Esophagus muscularis mucosa (tissue), 4 donors: ENCODE measurements around the gene ERC2. TPM values are rescaled to one million over a fixed set of nuclear protein-coding genes. Genes with fewer than 3 reads are reported as not detected.
A peak's percentile ranks its signal among the peaks of the same experiment; 100 is the strongest.

Source experiments
- DNase-seq: peaks from one replicate; pipeline ENCODE4 v3.0.0-alpha.2; 2017; ENCODE audit errors: extremely low spot score
- H3K27ac ChIP-seq, 4 donors: fragments of 200-600 bp; sonication (generic); replicated peaks in 1 of 4; 1 replicate in 3 of 4; 2 replicates in 1 of 4; pipeline ENCODE4 v1.5.1; 2016 to 2019; ENCODE audit warnings: mild to moderate bottlenecking in 1 of 4
- H3K27me3 ChIP-seq, 4 donors: fragments of 200-600 bp; sonication (generic); one replicate each; pipeline versions ENCODE4 v1.5.1 to v1.6.0; 2016 to 2019
- H3K36me3 ChIP-seq, 4 donors: fragments of 200-600 bp; sonication (generic); one replicate each; pipeline ENCODE4 v1.5.1; 2016 to 2019
- H3K4me1 ChIP-seq, 4 donors: fragments of 200-600 bp; sonication (generic); one replicate each; pipeline ENCODE4 v1.5.1; 2016 to 2019
- H3K4me3 ChIP-seq, 4 donors: fragments of 200-600 bp; sonication (generic); 1 replicate in 2 of 4; 2 replicates in 2 of 4; pipeline ENCODE4 v1.5.1; 2016 to 2019; ENCODE audit warnings: mild to moderate bottlenecking in 4 of 4, moderate library complexity in 1 of 4
- H3K9me3 ChIP-seq, 4 donors: fragments of 200-600 bp; sonication (generic); 1 replicate in 3 of 4; 2 replicates in 1 of 4; pipeline ENCODE4 v1.5.1; 2016 to 2019
- CTCF ChIP-seq, 3 experiments: fragments of 200-600 bp in 2 of 3; fragments of 450-650 bp in 1 of 3; sonication (generic) in 2 of 3; IDR thresholded peaks; one replicate each; pipeline ENCODE4 v1.5.1; 2017 to 2019; ENCODE audit warnings: antibody characterized with exemption in 3 of 3, mild to moderate bottlenecking in 2 of 3, moderate library complexity in 1 of 3
- EP300 ChIP-seq: sonication (generic); formaldehyde crosslinking; IDR thresholded peaks from one replicate; pipeline ENCODE4 v1.6.1; 2017; ENCODE audit warnings: antibody characterized with exemption
- POLR2A ChIP-seq: fragments of 450-650 bp; IDR thresholded peaks from one replicate; pipeline ENCODE4 v1.6.1; 2017; ENCODE audit warnings: antibody characterized with exemption, moderate library complexity, mild to moderate bottlenecking, low read depth
- POLR2AphosphoS5 ChIP-seq, 2 donors: sonication (generic); formaldehyde crosslinking; IDR thresholded peaks; one replicate each; pipeline ENCODE4 v1.6.1; 2017; ENCODE audit warnings: antibody characterized with exemption in 2 of 2
- WGBS: methylation state at CpG from one replicate; pipeline ENCODE4 v1.1.5; 2018; 5-methylcytosine and 5-hydroxymethylcytosine counted together
- intact Hi-C: fragments of 100-400 bp; cut with DNase I; formaldehyde crosslinking; loops from one replicate; pipeline ENCODE4 v1.15.1; 2023
- total RNA-seq, 4 donors: library from RNA; depleted of rRNA; stranded (reverse); fragments of >200 nt; gene quantifications; one replicate each; pipeline versions ENCODE4 v1.1.0 to v1.2.1, GENCODE V29; 2016

The ERC2 gene
- total RNA-seq, 4 donors from 2014 or later = 0.42 to 2.0 (median 1.5) TPM

GRCh38 chr3:56125358-56126005 lies 342.8 kb downstream of the ERC2 start:
- peaks cover 0 to 6% (median 0%) of the 10 kb centered on the region in 4 donors for H3K4me1 ChIP-seq
- H3K9me3 ChIP-seq = no peaks in the 10 kb centered on the region
- intact Hi-C loops = no loop called here
- H3K27ac ChIP-seq = no peak overlapping the region
- H3K27me3 ChIP-seq = no peaks in the 10 kb centered on the region
- TF ChIP-seq POLR2AphosphoS5 (IDR thresholded peaks at IDR 0.05) (peak; percentile 18 to 45), CTCF (IDR thresholded peaks at IDR 0.05) (no peak)
- no peaks in the 10 kb centered on the region for H3K36me3 ChIP-seq
- no peak overlapping the region for H3K4me3 ChIP-seq
- 38% methylated on average over 5 of the region's 5 CpGs for WGBS
- no peak for DNase-seq

- no peaks in the 10 kb centered on the region for H3K27me3 ChIP-seq
- 70% methylated on average over 1 of the region's 1 CpG for WGBS
- no peak for DNase-seq
- H3K4me3 ChIP-seq = no peak overlapping the region
- H3K36me3 ChIP-seq = no peaks in the 10 kb centered on the region
- no peak overlapping the region for H3K27ac ChIP-seq
- TF ChIP-seq POLR2AphosphoS5 (IDR thresholded peaks at IDR 0.05) (no peak), CTCF (IDR thresholded peaks at IDR 0.05) (no peak), EP300 (no peak), POLR2A (no peak)
- peaks cover 0 to 6% (median 0%) of the 10 kb centered on the region in 4 donors for H3K4me1 ChIP-seq
- intact Hi-C loops = no loop called here
- H3K9me3 ChIP-seq = no peaks in the 10 kb centered on the region
Measured at GRCh38 chr3:56124546-56124945, 343.7 kb downstream of the ERC2 start.

GRCh38 chr3:56123487-56123886 lies 344.8 kb downstream of the ERC2 start:
- H3K9me3 ChIP-seq = no peaks in the 10 kb centered on the region
- no peak overlapping the region for H3K4me3 ChIP-seq
- H3K4me1 ChIP-seq = peaks cover 0 to 6% (median 0%) of the 10 kb centered on the region in 4 donors
- TF ChIP-seq POLR2AphosphoS5 (IDR thresholded peaks at IDR 0.05) (no peak), POLR2A (no peak), CTCF (IDR thresholded peaks at IDR 0.05) (no peak), EP300 (no peak)
- no peak overlapping the region for H3K27ac ChIP-seq
- H3K36me3 ChIP-seq = no peaks in the 10 kb centered on the region
- H3K27me3 ChIP-seq = no peaks in the 10 kb centered on the region
- no peak for DNase-seq
- 94% methylated on average over 3 of the region's 3 CpGs for WGBS
- intact Hi-C loops = no loop called here

- TF ChIP-seq CTCF (IDR thresholded peaks at IDR 0.05) = no peak
- TF ChIP-seq EP300 = no peak
- no peak for TF ChIP-seq POLR2AphosphoS5 (IDR thresholded peaks at IDR 0.05)
- no peak for TF ChIP-seq POLR2A
- Histone ChIP-seq H3K36me3 (no peaks in the 10 kb centered on the region), H3K4me3 (no peak overlapping the region), H3K9me3 (no peaks in the 10 kb centered on the region), H3K27ac (no peak overlapping the region), H3K27me3 (no peaks in the 10 kb centered on the region), H3K4me1 (peaks cover 0 to 6% (median 0%) of the 10 kb centered on the region in 4 donors)
- intact Hi-C loops = no loop called here
- DNase-seq = no peak
- WGBS = 81% methylated on average over 2 of the region's 2 CpGs
Measured at GRCh38 chr3:56122911-56123310, 345.4 kb downstream of the ERC2 start.

GRCh38 chr3:56121716-56122115 lies 346.6 kb downstream of the ERC2 start:
- intact Hi-C loops = no loop called here
- H3K36me3 ChIP-seq = no peaks in the 10 kb centered on the region
- H3K27ac ChIP-seq = no peak overlapping the region
- H3K9me3 ChIP-seq = no peaks in the 10 kb centered on the region
- no peaks in the 10 kb centered on the region for H3K27me3 ChIP-seq
- no peak overlapping the region for H3K4me3 ChIP-seq
- TF ChIP-seq EP300 = no peak
- 77% methylated on average over 2 of the region's 2 CpGs for WGBS
- DNase-seq = no peak
- H3K4me1 ChIP-seq = peaks cover 0 to 6% (median 0%) of the 10 kb centered on the region in 4 donors
